GM23338 (cell line): ENCODE results near the gene ME1. TPM values are rescaled to one million over a fixed set of nuclear protein-coding genes. Genes with fewer than 3 reads are reported as not detected.

Experiments used
- ATAC-seq: fragments of 200-7000 bp; cut with Tn5 transposase; 3 replicates; pipeline ENCODE4 v1.9.1; 2020
- DNase-seq: peaks from one replicate; pipeline ENCODE4 v3.0.0-alpha.2; 2015; ENCODE audit warnings: low spot score
- H2AFZ ChIP-seq: fragments of 200-600 bp; sonication (generic); 2 replicates; pipeline ENCODE4 v1.8.0; 2016; ENCODE audit warnings: antibody characterized with exemption, mild to moderate bottlenecking, moderate library complexity
- H3F3A ChIP-seq: fragments of 200-600 bp; sonication (generic); replicated peaks from 2 replicates; pipeline ENCODE4 v1.8.0; 2017; ENCODE audit warnings: antibody characterized with exemption, mixed run types, low read depth
- H3K27ac ChIP-seq: fragments of 200-600 bp; sonication (generic); 2 replicates; pipeline ENCODE4 v1.6.1; 2016; ENCODE audit warnings: low read depth
- H3K27me3 ChIP-seq: fragments of 200-600 bp; sonication (generic); 2 replicates; pipeline ENCODE4 v1.8.0; 2016; ENCODE audit warnings: mild to moderate bottlenecking, mixed run types, moderate library complexity; ENCODE audit not compliant: insufficient read depth
- H3K36me3 ChIP-seq: fragments of 200-600 bp; sonication (generic); 2 replicates; pipeline ENCODE4 v1.8.0; 2016; ENCODE audit warnings: mild to moderate bottlenecking; ENCODE audit not compliant: insufficient read depth
- H3K4me1 ChIP-seq: fragments of 200-600 bp; sonication (generic); 2 replicates; pipeline ENCODE4 v1.8.0; 2016; ENCODE audit warnings: mild to moderate bottlenecking, moderate library complexity; ENCODE audit not compliant: insufficient read depth
- H3K4me2 ChIP-seq: fragments of 200-600 bp; sonication (generic); 2 replicates; pipeline ENCODE4 v1.7.1; 2017; ENCODE audit warnings: mixed run types
- H3K4me3 ChIP-seq: fragments of 200-600 bp; sonication (generic); 2 replicates; pipeline ENCODE4 v1.6.1; 2016; ENCODE audit warnings: mixed run types
- H3K79me2 ChIP-seq: fragments of 200-600 bp; sonication (generic); replicated peaks from 2 replicates; pipeline ENCODE4 v1.8.0; 2017; ENCODE audit warnings: mild to moderate bottlenecking; ENCODE audit not compliant: insufficient read depth
- H3K9me2 ChIP-seq: fragments of 200-600 bp; sonication (generic); 2 replicates; pipeline ENCODE4 v1.8.0; 2017; ENCODE audit not compliant: insufficient read depth
- H4K20me1 ChIP-seq: fragments of 200-600 bp; sonication (generic); replicated peaks from 2 replicates; pipeline ENCODE4 v1.8.0; 2017; ENCODE audit warnings: mild to moderate bottlenecking; ENCODE audit not compliant: insufficient read depth
- H3K27ac Mint-ChIP-seq: 2 replicates; pipeline ENCODE4 v1.8.0; 2020; ENCODE audit warnings: inconsistent platforms, mild to moderate bottlenecking, moderate library complexity, mixed read lengths
- H3K27me3 Mint-ChIP-seq: 3 replicates; pipeline ENCODE4 v1.8.0; 2022; ENCODE audit warnings: low read depth, mild to moderate bottlenecking, moderate library complexity, mixed read lengths, inconsistent platforms; ENCODE audit not compliant: insufficient read depth, poor library complexity
- H3K36me3 Mint-ChIP-seq: 3 replicates; pipeline ENCODE4 v1.8.0; 2021; ENCODE audit warnings: low read depth, mild to moderate bottlenecking, inconsistent platforms, moderate library complexity, mixed read lengths
- H3K4me1 Mint-ChIP-seq: 3 replicates; pipeline ENCODE4 v1.8.0; 2020; ENCODE audit warnings: mild to moderate bottlenecking, inconsistent platforms, mixed read lengths
- H3K4me3 Mint-ChIP-seq: 3 replicates; pipeline ENCODE4 v1.8.0; 2021; ENCODE audit warnings: moderate library complexity, mild to moderate bottlenecking, inconsistent platforms, mixed read lengths
- H3K9me3 Mint-ChIP-seq: 3 replicates; pipeline ENCODE4 v1.8.0; 2020; ENCODE audit warnings: moderate library complexity, mild to moderate bottlenecking, inconsistent platforms, mixed read lengths
- CREB1 ChIP-seq: fragments of 250-450 bp; sonication (Bioruptor Pico); IDR thresholded peaks from 2 replicates; pipeline ENCODE4 v1.5.0; 2020; ENCODE audit warnings: low read depth, mild to moderate bottlenecking, moderate library complexity
- CTCF ChIP-seq, 2 experiments: fragments of 200-600 bp in 1 of 2; sonication (generic) in 1 of 2; conservative IDR thresholded peaks; 2 replicates each; pipeline versions ENCODE4 v1.5.1 to v1.6.1; 2016 to 2017; ENCODE audit warnings: antibody characterized with exemption in 2 of 2, low read depth in 2 of 2, mild to moderate bottlenecking in 2 of 2, moderate library complexity in 1 of 2
- EZH2 ChIP-seq: fragments of 200-600 bp; sonication (generic); IDR thresholded peaks from one replicate; pipeline ENCODE4 v1.8.0; 2017; ENCODE audit warnings: antibody characterized with exemption, mild to moderate bottlenecking, low read depth; ENCODE audit not compliant: unreplicated experiment
- EZH2phosphoT487 ChIP-seq: fragments of 200-600 bp; sonication (generic); IDR thresholded peaks from one replicate; pipeline ENCODE4 v1.8.1; 2018; ENCODE audit warnings: antibody characterized with exemption; ENCODE audit not compliant: unreplicated experiment
- JUNB ChIP-seq: IDR thresholded peaks from one replicate; pipeline ENCODE4 v1.6.1; 2016; ENCODE audit warnings: antibody characterized with exemption; ENCODE audit not compliant: unreplicated experiment
- NANOG ChIP-seq: IDR thresholded peaks from 2 replicates; pipeline ENCODE4 v1.6.1; 2016; ENCODE audit warnings: antibody characterized with exemption, borderline replicate concordance
- POLR2AphosphoS5 ChIP-seq: IDR thresholded peaks from 2 replicates; pipeline ENCODE4 v1.6.1; 2016; ENCODE audit warnings: antibody characterized with exemption, low read depth
- REST ChIP-seq: IDR thresholded peaks from one replicate; pipeline ENCODE4 v1.6.1; 2018; ENCODE audit warnings: antibody characterized with exemption; ENCODE audit not compliant: unreplicated experiment
- STAT1 ChIP-seq: IDR thresholded peaks from one replicate; pipeline ENCODE4 v1.6.1; 2016; ENCODE audit warnings: antibody characterized with exemption; ENCODE audit not compliant: unreplicated experiment
- ZNF114 ChIP-seq: fragments of 250-450 bp; sonication (Bioruptor Pico); IDR thresholded peaks from 2 replicates; pipeline ENCODE4 v1.5.0; 2020; ENCODE audit warnings: mild to moderate bottlenecking, moderate library complexity
- ZNF331 ChIP-seq: fragments of 250-450 bp; sonication (Bioruptor Pico); IDR thresholded peaks from 2 replicates; pipeline ENCODE4 v1.5.0; 2020; ENCODE audit warnings: low read depth, mild to moderate bottlenecking, moderate library complexity
- polyA plus RNA-seq: library from polyadenylated mRNA; unstranded; fragments of >200 nt; fragmentation: Nextera tagmentation; extraction: Ambion mirVana; gene quantifications from 2 replicates; pipeline ENCODE4 v1.2.1, GENCODE V29; 2016
- total RNA-seq: library from RNA; depleted of rRNA; stranded (reverse); fragments of >200 nt; shearing (Covaris generic); gene quantifications from 2 replicates; pipeline ENCODE4 v1.2.3, GENCODE V29; 2014
- TF ChIP-seq, protein P1 (sequence below): IDR thresholded peaks from 2 replicates; pipeline ENCODE4 v1.6.1; 2016; ENCODE audit warnings: antibody characterized with exemption
- TF ChIP-seq, protein P2 (sequence below): fragments of 250-450 bp; sonication (Bioruptor Pico); IDR thresholded peaks from 2 replicates; pipeline ENCODE4 v1.5.0; 2020; ENCODE audit warnings: mild to moderate bottlenecking, moderate library complexity

The ME1 gene
- total and polyA plus RNA-seq, 2 experiments from 2014 or later: 6.4 to 8.0 TPM

DNA sequence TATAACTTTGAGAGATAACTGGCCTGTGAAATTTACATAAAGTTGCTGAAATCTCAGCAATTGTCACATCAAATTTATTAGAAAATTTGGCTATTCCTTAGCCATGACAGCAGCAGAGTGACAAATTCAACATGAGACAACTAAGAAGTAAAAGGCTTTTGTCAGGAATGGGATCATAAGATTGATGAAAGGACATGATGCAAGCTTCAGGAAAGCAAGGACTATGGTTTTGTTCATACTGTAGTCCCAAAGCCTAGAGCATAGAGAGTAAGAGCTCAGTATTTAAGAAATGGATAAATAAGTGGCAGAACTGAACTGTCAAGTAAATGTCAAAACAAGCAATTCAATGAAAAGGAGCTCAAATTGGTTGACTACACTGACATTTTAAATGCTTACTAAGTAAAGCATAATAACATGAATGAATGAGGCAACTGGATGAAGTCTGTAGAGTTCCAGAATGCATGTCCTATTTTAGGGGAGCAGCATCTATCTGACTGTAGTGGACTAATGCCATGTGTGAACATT lies 250.4 kb downstream of the ME1 start:
- Mint-ChIP-seq H3K27ac (no peak overlapping the region), H3K9me3 (no peaks in the 10 kb centered on the region; the same call in 2 of the 3 replicates), H3K36me3 (peaks cover 60% of the 10 kb centered on the region), H3K4me3 (no peak overlapping the region), H3K27me3 (no peaks in the 10 kb centered on the region), H3K4me1 (peaks cover 10% of the 10 kb centered on the region; the same call in 2 of the 3 replicates)
- Histone ChIP-seq H3K27me3 (no peaks in the 10 kb centered on the region), H3K4me1 (0 out of 2 replicates have a peak, but pooled peaks cover 7% of the 10 kb centered on the region), H3K27ac (no peak overlapping the region), H4K20me1 (peaks cover 16% of the 10 kb centered on the region; the same call in 1 of the 2 replicates), H3F3A (no peaks in the 10 kb centered on the region), H3K79me2 (0 out of 2 replicates have a peak, but pooled peaks cover 3% of the 10 kb centered on the region), H3K4me2 (no peak overlapping the region), H3K4me3 (no peak overlapping the region), H3K9me2 (no peaks in the 10 kb centered on the region), H2AFZ (no peak overlapping the region), H3K36me3 (peaks cover 50% of the 10 kb centered on the region; the same call in 1 of the 2 replicates)
- TF ChIP-seq, protein P1, sequence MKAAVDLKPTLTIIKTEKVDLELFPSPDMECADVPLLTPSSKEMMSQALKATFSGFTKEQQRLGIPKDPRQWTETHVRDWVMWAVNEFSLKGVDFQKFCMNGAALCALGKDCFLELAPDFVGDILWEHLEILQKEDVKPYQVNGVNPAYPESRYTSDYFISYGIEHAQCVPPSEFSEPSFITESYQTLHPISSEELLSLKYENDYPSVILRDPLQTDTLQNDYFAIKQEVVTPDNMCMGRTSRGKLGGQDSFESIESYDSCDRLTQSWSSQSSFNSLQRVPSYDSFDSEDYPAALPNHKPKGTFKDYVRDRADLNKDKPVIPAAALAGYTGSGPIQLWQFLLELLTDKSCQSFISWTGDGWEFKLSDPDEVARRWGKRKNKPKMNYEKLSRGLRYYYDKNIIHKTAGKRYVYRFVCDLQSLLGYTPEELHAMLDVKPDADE: no peak
- TF ChIP-seq CREB1 (CRISPR knock-in tag) (no peak), CTCF (conservative IDR thresholded peaks at IDR 0.05; ENCODE audit: low read depth in 2 of 2) (no peak), ZNF331 (CRISPR knock-in tag) (no peak), JUNB (no peak), EZH2 (no peak), EZH2phosphoT487 (no peak), NANOG (no peak), REST (no peak), STAT1 (no peak), POLR2AphosphoS5 (no peak), ZNF114 (CRISPR knock-in tag) (no peak)
- TF ChIP-seq, protein P2, sequence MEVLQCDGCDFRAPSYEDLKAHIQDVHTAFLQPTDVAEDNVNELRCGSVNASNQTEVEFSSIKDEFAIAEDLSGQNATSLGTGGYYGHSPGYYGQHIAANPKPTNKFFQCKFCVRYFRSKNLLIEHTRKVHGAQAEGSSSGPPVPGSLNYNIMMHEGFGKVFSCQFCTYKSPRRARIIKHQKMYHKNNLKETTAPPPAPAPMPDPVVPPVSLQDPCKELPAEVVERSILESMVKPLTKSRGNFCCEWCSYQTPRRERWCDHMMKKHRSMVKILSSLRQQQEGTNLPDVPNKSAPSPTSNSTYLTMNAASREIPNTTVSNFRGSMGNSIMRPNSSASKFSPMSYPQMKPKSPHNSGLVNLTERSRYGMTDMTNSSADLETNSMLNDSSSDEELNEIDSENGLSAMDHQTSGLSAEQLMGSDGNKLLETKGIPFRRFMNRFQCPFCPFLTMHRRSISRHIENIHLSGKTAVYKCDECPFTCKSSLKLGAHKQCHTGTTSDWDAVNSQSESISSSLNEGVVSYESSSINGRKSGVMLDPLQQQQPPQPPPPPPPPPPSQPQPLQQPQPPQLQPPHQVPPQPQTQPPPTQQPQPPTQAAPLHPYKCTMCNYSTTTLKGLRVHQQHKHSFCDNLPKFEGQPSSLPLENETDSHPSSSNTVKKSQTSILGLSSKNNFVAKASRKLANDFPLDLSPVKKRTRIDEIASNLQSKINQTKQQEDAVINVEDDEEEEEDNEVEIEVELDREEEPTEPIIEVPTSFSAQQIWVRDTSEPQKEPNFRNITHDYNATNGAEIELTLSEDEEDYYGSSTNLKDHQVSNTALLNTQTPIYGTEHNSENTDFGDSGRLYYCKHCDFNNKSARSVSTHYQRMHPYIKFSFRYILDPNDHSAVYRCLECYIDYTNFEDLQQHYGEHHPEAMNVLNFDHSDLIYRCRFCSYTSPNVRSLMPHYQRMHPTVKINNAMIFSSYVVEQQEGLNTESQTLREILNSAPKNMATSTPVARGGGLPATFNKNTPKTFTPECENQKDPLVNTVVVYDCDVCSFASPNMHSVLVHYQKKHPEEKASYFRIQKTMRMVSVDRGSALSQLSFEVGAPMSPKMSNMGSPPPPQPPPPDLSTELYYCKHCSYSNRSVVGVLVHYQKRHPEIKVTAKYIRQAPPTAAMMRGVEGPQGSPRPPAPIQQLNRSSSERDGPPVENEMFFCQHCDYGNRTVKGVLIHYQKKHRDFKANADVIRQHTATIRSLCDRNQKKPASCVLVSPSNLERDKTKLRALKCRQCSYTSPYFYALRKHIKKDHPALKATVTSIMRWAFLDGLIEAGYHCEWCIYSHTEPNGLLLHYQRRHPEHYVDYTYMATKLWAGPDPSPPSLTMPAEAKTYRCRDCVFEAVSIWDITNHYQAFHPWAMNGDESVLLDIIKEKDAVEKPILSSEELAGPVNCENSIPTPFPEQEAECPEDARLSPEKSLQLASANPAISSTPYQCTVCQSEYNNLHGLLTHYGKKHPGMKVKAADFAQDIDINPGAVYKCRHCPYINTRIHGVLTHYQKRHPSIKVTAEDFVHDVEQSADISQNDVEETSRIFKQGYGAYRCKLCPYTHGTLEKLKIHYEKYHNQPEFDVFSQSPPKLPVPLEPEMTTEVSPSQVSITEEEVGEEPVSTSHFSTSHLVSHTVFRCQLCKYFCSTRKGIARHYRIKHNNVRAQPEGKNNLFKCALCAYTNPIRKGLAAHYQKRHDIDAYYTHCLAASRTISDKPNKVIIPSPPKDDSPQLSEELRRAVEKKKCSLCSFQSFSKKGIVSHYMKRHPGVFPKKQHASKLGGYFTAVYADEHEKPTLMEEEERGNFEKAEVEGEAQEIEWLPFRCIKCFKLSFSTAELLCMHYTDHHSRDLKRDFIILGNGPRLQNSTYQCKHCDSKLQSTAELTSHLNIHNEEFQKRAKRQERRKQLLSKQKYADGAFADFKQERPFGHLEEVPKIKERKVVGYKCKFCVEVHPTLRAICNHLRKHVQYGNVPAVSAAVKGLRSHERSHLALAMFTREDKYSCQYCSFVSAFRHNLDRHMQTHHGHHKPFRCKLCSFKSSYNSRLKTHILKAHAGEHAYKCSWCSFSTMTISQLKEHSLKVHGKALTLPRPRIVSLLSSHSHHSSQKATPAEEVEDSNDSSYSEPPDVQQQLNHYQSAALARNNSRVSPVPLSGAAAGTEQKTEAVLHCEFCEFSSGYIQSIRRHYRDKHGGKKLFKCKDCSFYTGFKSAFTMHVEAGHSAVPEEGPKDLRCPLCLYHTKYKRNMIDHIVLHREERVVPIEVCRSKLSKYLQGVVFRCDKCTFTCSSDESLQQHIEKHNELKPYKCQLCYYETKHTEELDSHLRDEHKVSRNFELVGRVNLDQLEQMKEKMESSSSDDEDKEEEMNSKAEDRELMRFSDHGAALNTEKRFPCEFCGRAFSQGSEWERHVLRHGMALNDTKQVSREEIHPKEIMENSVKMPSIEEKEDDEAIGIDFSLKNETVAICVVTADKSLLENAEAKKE (CRISPR knock-in tag): no peak
- ATAC-seq (no peak), DNase-seq (no peak)
